K562 (cell line): ENCODE measurements around the gene ELFN2. TPM values are rescaled to one million over a fixed set of nuclear protein-coding genes. Genes with fewer than 3 reads are reported as not detected.

ENCODE experiments used
- ATAC-seq: fragments of 200-7000 bp; cut with Tn5 transposase; 3 replicates; pipeline ENCODE4 v1.9.1; 2020; ENCODE audit warnings: moderate library complexity
- BruUV-seq: library from RNA; stranded (reverse); fragments of 400-500 nt; replicated peaks from 2 replicates; lab custom pipeline; 2021; lab: Mats Ljungman, UMichigan
- CTCF ChIA-PET: fragments of 300-600 bp; formaldehyde crosslinking; extraction: SDS; loops from one replicate; lab custom pipeline; 2021; ENCODE audit warnings: low intra/inter-chr PET ratio; lab: Yijun Ruan, JAX
- POLR2A ChIA-PET: fragments of 300-600, 350-650 bp; sonication (Branson Sonifier 250); formaldehyde crosslinking; extraction: SDS; loops from one replicate; lab custom pipeline; 2021; ENCODE audit warnings: antibody characterized with exemption, inconsistent platforms; lab: Yijun Ruan, JAX
- DNase-seq, 4 experiments: peaks; one replicate each; pipeline versions ENCODE4 v3.0.0 to v3.0.0-alpha.2; 2011 to 2018; ENCODE audit warnings: low spot score in 3 of 4, mixed read lengths in 3 of 4; ENCODE audit errors: extremely low read depth in 1 of 4
- FAIRE-seq: peaks from 2 replicates; lab custom pipeline; 2011; peaks lifted over from hg19 to GRCh38; lab: Jason Lieb, UNC
- H2AFZ ChIP-seq: 2 replicates; pipeline ENCODE4 v1.6.0; 2011; ENCODE audit warnings: low read depth, low read length, control low read depth, inconsistent platforms
- H3K27ac ChIP-seq: fragments of 200-600 bp; 3 replicates; pipeline ENCODE4 v1.8.0; 2011; ENCODE audit warnings: low read depth, mild to moderate bottlenecking, control low read depth, inconsistent platforms, low read length, moderate library complexity, mixed read lengths; ENCODE audit errors: extremely low read depth
- H3K27me3 ChIP-seq, 2 experiments: fragments of 300-600 bp in 1 of 2; 2 replicates in 1 of 2; 3 replicates in 1 of 2; pipeline versions ENCODE4 v1.6.0 to v1.8.0; 2011; ENCODE audit warnings: inconsistent platforms in 2 of 2, low read length in 2 of 2, mild to moderate bottlenecking in 1 of 2, mixed read lengths in 1 of 2, moderate library complexity in 1 of 2; ENCODE audit not compliant: control insufficient read depth in 2 of 2, insufficient read depth in 2 of 2
- H3K36me3 ChIP-seq: fragments of 300-600 bp; 3 replicates; pipeline ENCODE4 v1.8.0; 2011; ENCODE audit warnings: mild to moderate bottlenecking, low read length, inconsistent platforms; ENCODE audit not compliant: control insufficient read depth, insufficient read depth
- H3K4me1 ChIP-seq, 2 experiments: fragments of 200-600 bp in 1 of 2; replicated peaks in 1 of 2; 2 replicates in 1 of 2; 3 replicates in 1 of 2; pipeline versions ENCODE4 v1.5.1 to v1.8.0; 2011; ENCODE audit warnings: inconsistent platforms in 2 of 2, low read length in 2 of 2, mild to moderate bottlenecking in 1 of 2, mixed read lengths in 1 of 2, moderate library complexity in 1 of 2; ENCODE audit not compliant: control insufficient read depth in 2 of 2, insufficient read depth in 2 of 2
- H3K4me2 ChIP-seq: 2 replicates; pipeline ENCODE4 v1.6.1; 2011; ENCODE audit warnings: low read length, control low read depth, inconsistent platforms, mixed read lengths; ENCODE audit not compliant: insufficient read depth
- H3K4me3 ChIP-seq: fragments of 200-600 bp; sonication (generic), shearing (Covaris generic); 2 replicates; pipeline ENCODE4 v1.5.1; 2016; ENCODE audit warnings: control low read depth, inconsistent platforms
- H3K79me2 ChIP-seq: fragments of 200-600 bp; 3 replicates; pipeline ENCODE4 v1.8.0; 2011; ENCODE audit warnings: low read length, inconsistent platforms; ENCODE audit not compliant: control insufficient read depth, insufficient read depth
- H3K9ac ChIP-seq, 2 experiments: 2 replicates each; pipeline versions ENCODE4 v1.6.0 to v1.6.1; 2011; ENCODE audit warnings: low read depth in 2 of 2, low read length in 2 of 2, control low read depth in 1 of 2, inconsistent platforms in 1 of 2, mild to moderate bottlenecking in 1 of 2, mixed read lengths in 1 of 2; ENCODE audit not compliant: insufficient read depth in 1 of 2
- H3K9me1 ChIP-seq: one replicate; pipeline ENCODE4 v1.6.0; 2011; ENCODE audit warnings: inconsistent platforms, mild to moderate bottlenecking, low read length, moderate library complexity; ENCODE audit not compliant: control insufficient read depth, insufficient read depth
- H3K9me3 ChIP-seq: replicated peaks from 2 replicates; pipeline ENCODE4 v1.5.1; 2011; ENCODE audit warnings: low read depth, low read length, inconsistent platforms; ENCODE audit not compliant: control insufficient read depth, insufficient read depth
- H4K20me1 ChIP-seq: replicated peaks from 2 replicates; pipeline ENCODE4 v1.6.1; 2011; ENCODE audit warnings: low read length, inconsistent platforms, mixed read lengths; ENCODE audit not compliant: control insufficient read depth, insufficient read depth
- MEF2A ChIP-seq: IDR thresholded peaks from 2 replicates; pipeline ENCODE4 v1.6.1; 2011; ENCODE audit warnings: low read depth, mild to moderate bottlenecking, low read length, moderate library complexity; ENCODE audit not compliant: control insufficient read depth
- SPI1 ChIP-seq: IDR thresholded peaks from 2 replicates; pipeline ENCODE4 v1.6.1; 2011; ENCODE audit warnings: low read depth, low read length, control low read depth, borderline replicate concordance
- TCF3 ChIP-seq: sonication (generic); formaldehyde crosslinking; IDR thresholded peaks from 2 replicates; pipeline ENCODE4 v1.4.0; 2020; ENCODE audit warnings: mild to moderate bottlenecking, missing genetic modification reagents
- TOE1 ChIP-seq, 2 experiments: fragments of 450-650 bp in 1 of 2; sonication (generic) in 1 of 2; formaldehyde crosslinking in 1 of 2; IDR thresholded peaks; 2 replicates each; pipeline versions ENCODE4 v1.7.1 to v1.8.0; 2016 to 2022; ENCODE audit warnings: borderline replicate concordance in 2 of 2, mild to moderate bottlenecking in 2 of 2, antibody characterized with exemption in 1 of 2, inconsistent platforms in 1 of 2, low read depth in 1 of 2, missing genetic modification reagents in 1 of 2, moderate library complexity in 1 of 2
- WGBS: fragments of 100-300 bp; shearing (Covaris generic); methylation state at CpG from one replicate; pipeline ENCODE4 v1.1.6; 2016; ENCODE audit warnings: low coverage, mixed read lengths; ENCODE audit not compliant: insufficient coverage; ENCODE audit errors: missing lambda C conversion rate; 5-methylcytosine and 5-hydroxymethylcytosine counted together
- in situ Hi-C: fragments of 300-500 bp; cut with MboI; formaldehyde crosslinking; loops from 4 replicates; pipeline ENCODE4 v1.15.0; 2018; ENCODE audit warnings: inconsistent platforms, mixed read lengths
- intact Hi-C: fragments of 100-400 bp; cut with micrococcal nuclease; formaldehyde crosslinking; loops from 2 replicates; pipeline ENCODE4 v1.14.2; 2022
- polyA plus RNA-seq, 8 experiments: library from polyadenylated mRNA; depleted of rRNA in 4 of 8; stranded (reverse) in 5 of 8; unstranded in 3 of 8; fragments of >200 nt; fragmentation: Nextera tagmentation in 2 of 8; fragmentation: Illumina TruSeq in 1 of 8; extraction: Ambion mirVana in 2 of 8; extraction: Trizol in 1 of 8; gene quantifications; 2 replicates each; pipeline versions ENCODE4 v1.2.1 to v1.2.3, GENCODE V29; 2011 to 2014; ENCODE audit warnings: inconsistent platforms in 1 of 8, missing spikeins in 1 of 8
- total RNA-seq, 7 experiments: library from RNA; depleted of rRNA in 6 of 7; stranded (reverse); fragments of >200 nt in 6 of 7; fragmentation: Illumina TruSeq in 2 of 7; extraction: Trizol in 2 of 7; gene quantifications; 2 replicates each; pipeline versions ENCODE4 v1.2.1 to v1.2.3, GENCODE V29; 2011 to 2021; ENCODE audit warnings: low replicate concordance in 1 of 7

ELFN2 gene
- total and polyA plus RNA-seq, 9 of the 15 experiments (the other 6 are each of a cell fraction or from before 2014, with no cell fraction given) = not detected

DNA sequence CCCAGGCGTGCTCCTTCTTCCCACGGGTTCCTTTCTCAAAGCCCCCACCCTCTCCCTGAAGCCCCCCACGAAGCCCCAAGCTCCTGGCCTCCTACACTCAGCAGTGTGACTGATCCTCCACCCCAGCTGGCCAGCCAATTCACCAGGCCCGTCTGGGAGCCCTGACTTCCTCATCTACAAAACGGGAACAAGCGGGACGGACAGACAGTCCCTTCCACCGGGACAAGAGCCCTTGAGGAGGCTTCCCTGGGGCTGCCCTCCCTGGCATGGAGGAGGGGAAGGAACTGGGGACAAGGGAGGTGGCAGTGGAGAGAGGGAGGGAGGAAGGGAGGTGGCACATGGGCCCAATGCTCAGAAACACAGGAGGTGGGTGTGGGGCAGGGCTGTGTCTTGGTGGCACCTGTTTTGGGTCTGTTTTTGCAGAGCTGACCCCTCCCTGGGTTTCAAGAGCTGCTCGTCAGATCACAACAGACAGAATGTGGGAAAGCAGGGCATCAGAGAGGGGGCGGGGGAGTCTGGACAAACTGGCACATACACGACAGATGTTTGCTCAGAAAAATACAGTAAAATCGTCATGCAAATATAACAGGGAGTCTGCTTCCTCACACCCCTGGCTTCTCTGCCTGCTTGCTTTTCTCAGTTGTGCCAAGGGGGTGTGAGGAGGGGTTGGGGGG, 56.8 kb downstream of the ELFN2 start:
- peaks cover 0 to 15% of the 10 kb centered on the region in 2 experiments; a peak in 2 of 5 replicates for H3K4me1 ChIP-seq
- H3K36me3 ChIP-seq = no peaks in the 10 kb centered on the region
- peaks cover 11 to 65% of the 10 kb centered on the region in 2 experiments; a peak in 4 of 5 replicates for H3K27me3 ChIP-seq
- in situ Hi-C loops (no loop called here), intact Hi-C loops (no loop called here)
- 4% methylated on average over 9 of the region's 12 CpGs for WGBS
- 0 out of 2 replicates have a peak, but pooled peaks cover 5% of the 10 kb centered on the region for H4K20me1 ChIP-seq
- H3K9me3 ChIP-seq = no peaks in the 10 kb centered on the region
- H3K79me2 ChIP-seq = no peaks in the 10 kb centered on the region
- H3K9ac ChIP-seq = no peak overlapping the region
- no peak overlapping the region for H3K4me2 ChIP-seq
- H2AFZ ChIP-seq = no peak overlapping the region
- FAIRE-seq = no peak
- TF ChIP-seq SPI1 (peak; percentile 29; the same call in 1 of the 2 replicates), TOE1 (IDR thresholded peaks at IDR 0.05; ENCODE audit: borderline replicate concordance) (no peak), TOE1 (CRISPR knock-in tag; IDR thresholded peaks at IDR 0.05; ENCODE audit: borderline replicate concordance, low read depth) (no peak), TCF3 (CRISPR knock-in tag) (no peak), MEF2A (no peak)
- no peaks in the 10 kb centered on the region for H3K9me1 ChIP-seq
- no peak for DNase-seq
- ChIA-PET POLR2A (interaction anchor here (0.6 kb wide), 2 partner anchors 35 to 36 kb away, joined by 3 to 5 read pairs; no protein-coding TSS in a partner anchor), CTCF (no interaction called here)
- no TSS peak for BruUV-seq
- H3K27ac ChIP-seq = no peak overlapping the region
- no peak overlapping the region for H3K4me3 ChIP-seq
- ATAC-seq = no peak
